Ascending aorta (tissue), 2 donors: ENCODE data around the gene KDM2B. TPM values are rescaled to one million over a fixed set of nuclear protein-coding genes. Genes with fewer than 3 reads are reported as not detected.

ENCODE experiments used
- DNase-seq, 2 donors: peaks; one replicate each; pipeline ENCODE4 v3.0.0-alpha.2; 2019; ENCODE audit warnings: low spot score in 2 of 2
- H3K27ac ChIP-seq, 2 donors: fragments of 200-600 bp; sonication (generic); one replicate each; pipeline ENCODE4 v1.5.1; 2016 to 2017; ENCODE audit warnings: mild to moderate bottlenecking in 1 of 2
- H3K27me3 ChIP-seq: fragments of 200-600 bp; sonication (generic); one replicate; pipeline ENCODE4 v1.5.1; 2017
- H3K36me3 ChIP-seq, 2 donors: fragments of 200-600 bp; sonication (generic); one replicate each; pipeline ENCODE4 v1.5.1; 2016
- H3K4me1 ChIP-seq, 2 donors: fragments of 200-600 bp; sonication (generic); one replicate each; pipeline ENCODE4 v1.5.1; 2016 to 2017; ENCODE audit warnings: mild to moderate bottlenecking in 1 of 2
- H3K4me3 ChIP-seq, 2 donors: fragments of 200-600 bp; sonication (generic); one replicate each; pipeline ENCODE4 v1.5.1; 2016 to 2017; ENCODE audit warnings: mild to moderate bottlenecking in 1 of 2
- H3K9me3 ChIP-seq, 2 donors: fragments of 200-600 bp; sonication (generic); one replicate each; pipeline ENCODE4 v1.5.1; 2016
- CTCF ChIP-seq, 3 experiments: fragments of 200-600 bp in 2 of 3; fragments of 450-650 bp in 1 of 3; sonication (generic) in 2 of 3; IDR thresholded peaks; one replicate each; pipeline ENCODE4 v1.5.1; 2016 to 2019; ENCODE audit warnings: antibody characterized with exemption in 3 of 3, mild to moderate bottlenecking in 1 of 3, moderate library complexity in 1 of 3
- intact Hi-C: fragments of 100-400 bp; cut with DNase I; formaldehyde crosslinking; loops from one replicate; pipeline ENCODE4 v1.15.1; 2023
- total RNA-seq: library from RNA; depleted of rRNA; stranded (reverse); fragments of >200 nt; gene quantifications from one replicate; pipeline ENCODE4 v1.1.0, GENCODE V29; 2016

KDM2B gene
- total RNA-seq, 1 donor from 2014 or later: 17.3 TPM

GRCh38 chr12:121538699-121539061 lies 42.1 kb downstream of the KDM2B start:
- no peaks in the 10 kb centered on the region for H3K36me3 ChIP-seq
- no peak overlapping the region for H3K27ac ChIP-seq
- H3K4me3 ChIP-seq: peak overlapping the region in 1 of 2 donors; percentile 82
- H3K27me3 ChIP-seq: no peaks in the 10 kb centered on the region
- H3K4me1 ChIP-seq: peaks cover 8 to 12% of the 10 kb centered on the region in 2 donors
- H3K9me3 ChIP-seq: no peaks in the 10 kb centered on the region
- intact Hi-C loops: loop anchor here (5.0 kb wide), 3 partner anchors 144 to 349 kb away; partner anchors contain the start of gene PSMD9
- DNase-seq: no peak
- no peak for TF ChIP-seq CTCF (IDR thresholded peaks at IDR 0.05)

GRCh38 chr12:121537814-121538698 lies 42.8 kb downstream of the KDM2B start:
- H3K36me3 ChIP-seq: no peaks in the 10 kb centered on the region
- no peaks in the 10 kb centered on the region for H3K27me3 ChIP-seq
- peaks cover 8 to 12% of the 10 kb centered on the region in 2 donors for H3K4me1 ChIP-seq
- no peak for TF ChIP-seq CTCF (IDR thresholded peaks at IDR 0.05)
- intact Hi-C loops: loop anchor here (1.0 to 5.0 kb wide), 6 partner anchors 38 to 349 kb away; partner anchors contain the start of genes ORAI1 and PSMD9
- peak overlapping the region; percentile 72 to 82 for H3K4me3 ChIP-seq
- DNase-seq: no peak
- peak overlapping the region; percentile 77 to 85 for H3K27ac ChIP-seq
- no peaks in the 10 kb centered on the region for H3K9me3 ChIP-seq

- intact Hi-C loops: loop anchor here (1.0 to 5.0 kb wide), 6 partner anchors 37 to 350 kb away; partner anchors contain the start of genes ORAI1 and PSMD9
- H3K27ac ChIP-seq: peak overlapping the region; percentile 77 to 85
- no peaks in the 10 kb centered on the region for H3K9me3 ChIP-seq
- peaks cover 0 to 3% of the 10 kb centered on the region in 2 donors for H3K36me3 ChIP-seq
- H3K4me1 ChIP-seq: peaks cover 8 to 12% of the 10 kb centered on the region in 2 donors
- no peaks in the 10 kb centered on the region for H3K27me3 ChIP-seq
- DNase-seq: peak; percentile 57 to 89
- H3K4me3 ChIP-seq: peak overlapping the region; percentile 72 to 82
- TF ChIP-seq CTCF (IDR thresholded peaks at IDR 0.05): no peak
These were observed 43.7 kb downstream of the KDM2B start for GRCh38 chr12:121536899-121537813.

- peak overlapping the region; percentile 72 to 82 for H3K4me3 ChIP-seq
- H3K27me3 ChIP-seq: no peaks in the 10 kb centered on the region
- no peaks in the 10 kb centered on the region for H3K9me3 ChIP-seq
- intact Hi-C loops: loop anchor here (2.0 to 5.0 kb wide), 5 partner anchors 69 to 351 kb away; partner anchors contain the start of genes ORAI1 and PSMD9
- peaks cover 0 to 3% of the 10 kb centered on the region in 2 donors for H3K36me3 ChIP-seq
- H3K27ac ChIP-seq: peak overlapping the region; percentile 77 to 85
- peak; percentile 66 to 92 for DNase-seq
- TF ChIP-seq CTCF (IDR thresholded peaks at IDR 0.05): no peak
- H3K4me1 ChIP-seq: peaks cover 8 to 12% of the 10 kb centered on the region in 2 donors
These were observed 44.5 kb downstream of the KDM2B start for GRCh38 chr12:121536054-121536898.
